Stimulated activated CD8-positive, alpha-beta memory T cell treated with anti-CD3 and anti-CD28 coated beads, Interleukin-7, amount 100 ng/mL, for 24 hours (primary cell): ENCODE measurements around the gene RHCG.

Source experiments
- DNase-seq: peaks from one replicate; pipeline ENCODE4 v3.0.0-alpha.2; 2020; ENCODE audit warnings: low read depth

Gene RHCG

GRCh38 chr15:89502867-89503595 lies 6.6 kb upstream of the RHCG start:
- no peak for DNase-seq

GRCh38 chr15:89501646-89502045 lies 5.3 kb upstream of the RHCG start:
- no peak for DNase-seq

GRCh38 chr15:89500397-89501270 lies 4.3 kb upstream of the RHCG start:
- no peak for DNase-seq

GRCh38 chr15:89499156-89499555 lies 2.8 kb upstream of the RHCG start:
- DNase-seq, result no peak

GRCh38 chr15:89498574-89498906 lies 2.2 kb upstream of the RHCG start:
- no peak for DNase-seq

GRCh38 chr15:89497231-89497630 lies 848 bp upstream of the RHCG start:
- DNase-seq, result no peak

GRCh38 chr15:89495638-89496145 lies 691 bp downstream of the RHCG start:
- no peak for DNase-seq

GRCh38 chr15:89494941-89495637 lies 1.3 kb downstream of the RHCG start:
- DNase-seq, result no peak

- DNase-seq, result no peak
Observed at GRCh38 chr15:89494031-89494430, 2.4 kb downstream of the RHCG start.

- DNase-seq, result no peak
Observed at GRCh38 chr15:89492934-89493631, 3.3 kb downstream of the RHCG start.

GRCh38 chr15:89492111-89492641 lies 4.2 kb downstream of the RHCG start:
- DNase-seq, result no peak

GRCh38 chr15:89490814-89491315 lies 5.5 kb downstream of the RHCG start:
- no peak for DNase-seq

- no peak for DNase-seq
Observed at GRCh38 chr15:89490081-89490813, 6.1 kb downstream of the RHCG start.

GRCh38 chr15:89489376-89489775 lies 7.0 kb downstream of the RHCG start:
- no peak for DNase-seq

GRCh38 chr15:89487791-89488190 lies 8.6 kb downstream of the RHCG start:
- DNase-seq, result no peak

GRCh38 chr15:89486726-89487050 lies 9.7 kb downstream of the RHCG start:
- peak; percentile 13 for DNase-seq

GRCh38 chr15:89483079-89483478 lies 13.3 kb downstream of the RHCG start:
- no peak for DNase-seq

- no peak for DNase-seq
Observed at GRCh38 chr15:89482139-89482538, 14.2 kb downstream of the RHCG start.

- no peak for DNase-seq
Observed at GRCh38 chr15:89480505-89480904, 15.9 kb downstream of the RHCG start.

- DNase-seq, result no peak
Observed at GRCh38 chr15:89479173-89479572, 17.2 kb downstream of the RHCG start.
